Measurements from ENCODE around the gene CDKAL1.
A peak's percentile ranks its signal among the peaks of the same experiment; 100 is the strongest.
"Not testable (repeated sequence)": the region's sequence is repeated elsewhere in the genome, so short reads cannot be mapped to it uniquely, and the experiment has no call there.

Gene CDKAL1

GRCh38 chr6:20539387-20539786, 5.1 kb downstream of the CDKAL1 start:
- H3K9me3 ChIP-seq (ENCODE audit: severe bottlenecking) = no peaks in the 10 kb centered on the region
- H3K36me3 ChIP-seq (ENCODE audit: low read depth) = peaks cover 18% of the 10 kb centered on the region
- H3K27me3 ChIP-seq (ENCODE audit: insufficient read depth, poor library complexity, severe bottlenecking) = no peaks in the 10 kb centered on the region
- peaks cover 27% of the 10 kb centered on the region for H3K4me1 ChIP-seq (ENCODE audit: insufficient read depth, poor library complexity, severe bottlenecking)
- no peak overlapping the region for H3K4me3 ChIP-seq (ENCODE audit: severe bottlenecking)
- DNase-seq (ENCODE audit: low spot score) = no peak
- no peak overlapping the region for H3K27ac ChIP-seq (ENCODE audit: poor library complexity, severe bottlenecking)
- ATAC-seq (ENCODE audit: low read depth) = no peak
- no peak for TF ChIP-seq CTCF (IDR thresholded peaks at IDR 0.05; ENCODE audit: poor library complexity, severe bottlenecking)

GRCh38 chr6:20540683-20541082, 6.4 kb downstream of the CDKAL1 start:
- H3K27ac ChIP-seq (ENCODE audit: poor library complexity, severe bottlenecking) = no peak overlapping the region
- H3K36me3 ChIP-seq (ENCODE audit: low read depth) = peaks cover 18% of the 10 kb centered on the region

GRCh38 chr6:20541382-20541781, 7.1 kb downstream of the CDKAL1 start:
- Histone ChIP-seq H3K27ac (ENCODE audit: poor library complexity, severe bottlenecking) (no peak overlapping the region), H3K36me3 (ENCODE audit: low read depth) (peaks cover 21% of the 10 kb centered on the region), H3K4me1 (ENCODE audit: insufficient read depth, poor library complexity, severe bottlenecking) (peaks cover 22% of the 10 kb centered on the region), H3K27me3 (ENCODE audit: insufficient read depth, poor library complexity, severe bottlenecking) (no peaks in the 10 kb centered on the region), H3K9me3 (ENCODE audit: severe bottlenecking) (no peaks in the 10 kb centered on the region), H3K4me3 (ENCODE audit: severe bottlenecking) (no peak overlapping the region)
- ATAC-seq (ENCODE audit: low read depth) (no peak), DNase-seq (ENCODE audit: low spot score) (no peak)
- TF ChIP-seq CTCF (IDR thresholded peaks at IDR 0.05; ENCODE audit: poor library complexity, severe bottlenecking) = no peak

More at GRCh38 chr6:20540683-20541082, 6.4 kb downstream of the CDKAL1 start:
- Histone ChIP-seq H3K4me3 (ENCODE audit: severe bottlenecking) (no peak overlapping the region), H3K4me1 (ENCODE audit: insufficient read depth, poor library complexity, severe bottlenecking) (peaks cover 22% of the 10 kb centered on the region), H3K9me3 (ENCODE audit: severe bottlenecking) (no peaks in the 10 kb centered on the region), H3K27me3 (ENCODE audit: insufficient read depth, poor library complexity, severe bottlenecking) (no peaks in the 10 kb centered on the region)
- DNase-seq (ENCODE audit: low spot score) (no peak), ATAC-seq (ENCODE audit: low read depth) (peak; percentile 58)
- no peak for TF ChIP-seq CTCF (IDR thresholded peaks at IDR 0.05; ENCODE audit: poor library complexity, severe bottlenecking)

- TF ChIP-seq CTCF (IDR thresholded peaks at IDR 0.05; ENCODE audit: poor library complexity, severe bottlenecking) = no peak
- Histone ChIP-seq H3K27ac (ENCODE audit: poor library complexity, severe bottlenecking) (peak overlapping the region; percentile 66), H3K36me3 (ENCODE audit: low read depth) (peaks cover 37% of the 10 kb centered on the region), H3K27me3 (ENCODE audit: insufficient read depth, poor library complexity, severe bottlenecking) (no peaks in the 10 kb centered on the region), H3K4me3 (ENCODE audit: severe bottlenecking) (no peak overlapping the region), H3K4me1 (ENCODE audit: insufficient read depth, poor library complexity, severe bottlenecking) (peaks cover 22% of the 10 kb centered on the region), H3K9me3 (ENCODE audit: severe bottlenecking) (no peaks in the 10 kb centered on the region)
- peak; percentile 86 for ATAC-seq (ENCODE audit: low read depth)
- no peak for DNase-seq (ENCODE audit: low spot score)
These were observed 8.8 kb downstream of the CDKAL1 start for GRCh38 chr6:20542927-20543602.

- H3K4me3 ChIP-seq (ENCODE audit: severe bottlenecking) = no peak overlapping the region
- H3K36me3 ChIP-seq (ENCODE audit: low read depth) = peaks cover 52% of the 10 kb centered on the region
- no peak for ATAC-seq (ENCODE audit: low read depth)
- no peak for TF ChIP-seq CTCF (IDR thresholded peaks at IDR 0.05; ENCODE audit: poor library complexity, severe bottlenecking)
- no peaks in the 10 kb centered on the region for H3K27me3 ChIP-seq (ENCODE audit: insufficient read depth, poor library complexity, severe bottlenecking)
- no peak for DNase-seq (ENCODE audit: low spot score)
- no peak overlapping the region for H3K27ac ChIP-seq (ENCODE audit: poor library complexity, severe bottlenecking)
- H3K9me3 ChIP-seq (ENCODE audit: severe bottlenecking) = no peaks in the 10 kb centered on the region
- H3K4me1 ChIP-seq (ENCODE audit: insufficient read depth, poor library complexity, severe bottlenecking) = peaks cover 2% of the 10 kb centered on the region
These were observed 14.0 kb downstream of the CDKAL1 start for GRCh38 chr6:20548264-20548663.

GRCh38 chr6:20549398-20549797, 15.1 kb downstream of the CDKAL1 start:
- ATAC-seq (ENCODE audit: low read depth); H3K9me3 ChIP-seq (ENCODE audit: severe bottlenecking); H3K27me3 ChIP-seq (ENCODE audit: insufficient read depth, poor library complexity, severe bottlenecking); H3K4me1 ChIP-seq (ENCODE audit: insufficient read depth, poor library complexity, severe bottlenecking); H3K4me3 ChIP-seq (ENCODE audit: severe bottlenecking); H3K27ac ChIP-seq (ENCODE audit: poor library complexity, severe bottlenecking); DNase-seq (ENCODE audit: low spot score): not testable (repeated sequence)
- H3K36me3 ChIP-seq (ENCODE audit: low read depth) = peaks cover 57% of the 10 kb centered on the region
